Activated T-cell treated with anti-CD3 and anti-CD28 coated beads for 1 hour (primary cell): ENCODE results near the gene SVEP1.
"Not testable (repeated sequence)": the region's sequence is repeated elsewhere in the genome, so short reads cannot be mapped to it uniquely, and the experiment has no call there.

Experiments used
- DNase-seq: peaks from one replicate; pipeline ENCODE4 v3.0.0-alpha.2; 2020; ENCODE audit warnings: low read depth

Gene SVEP1

DNA sequence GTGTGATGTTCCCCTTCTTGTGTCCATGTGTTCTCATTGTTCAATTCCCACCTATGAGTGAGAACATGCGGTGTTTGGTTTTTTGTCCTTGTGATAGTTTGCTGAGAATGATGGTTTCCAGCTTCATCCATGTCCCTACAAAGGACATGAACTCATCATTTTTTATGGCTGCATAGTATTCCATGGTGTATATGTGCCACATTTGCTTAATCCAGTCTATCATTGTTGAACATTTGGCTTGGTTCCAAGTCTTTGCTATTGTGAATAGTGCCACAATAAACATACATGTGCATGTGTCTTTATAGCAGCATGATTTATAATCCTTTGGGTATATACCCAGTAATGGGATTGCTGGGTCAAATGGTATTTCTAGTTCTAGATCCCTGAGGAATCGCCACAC, 220.5 kb downstream of the SVEP1 start:
- not testable (repeated sequence) for DNase-seq

DNA sequence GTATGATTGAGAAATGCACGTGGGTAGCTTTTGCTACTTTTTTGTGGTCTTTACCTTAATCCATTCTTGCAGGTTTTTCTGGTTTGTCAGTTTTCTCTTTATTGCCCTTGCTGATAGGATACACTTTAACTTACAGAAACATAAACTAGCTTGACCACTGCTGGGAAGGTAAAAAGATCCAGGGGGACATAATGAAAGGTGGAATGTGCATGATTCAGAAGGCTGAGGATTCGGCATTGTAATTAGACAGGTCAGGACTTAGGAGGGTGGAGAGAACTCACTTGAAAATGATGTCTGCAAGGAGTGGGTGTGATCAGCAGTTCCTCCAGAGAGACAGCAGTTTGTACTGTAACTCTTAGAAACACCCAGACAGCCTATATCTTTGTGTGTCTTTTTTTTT, 222.0 kb downstream of the SVEP1 start:
- no peak for DNase-seq

GRCh38 chr9:110356639-110357395, 222.7 kb downstream of the SVEP1 start:
- DNase-seq, result no peak

- DNase-seq, result no peak
Observed at GRCh38 chr9:110355911-110356310, 223.6 kb downstream of the SVEP1 start.

GRCh38 chr9:110351009-110351467, 228.5 kb downstream of the SVEP1 start:
- no peak for DNase-seq

DNA sequence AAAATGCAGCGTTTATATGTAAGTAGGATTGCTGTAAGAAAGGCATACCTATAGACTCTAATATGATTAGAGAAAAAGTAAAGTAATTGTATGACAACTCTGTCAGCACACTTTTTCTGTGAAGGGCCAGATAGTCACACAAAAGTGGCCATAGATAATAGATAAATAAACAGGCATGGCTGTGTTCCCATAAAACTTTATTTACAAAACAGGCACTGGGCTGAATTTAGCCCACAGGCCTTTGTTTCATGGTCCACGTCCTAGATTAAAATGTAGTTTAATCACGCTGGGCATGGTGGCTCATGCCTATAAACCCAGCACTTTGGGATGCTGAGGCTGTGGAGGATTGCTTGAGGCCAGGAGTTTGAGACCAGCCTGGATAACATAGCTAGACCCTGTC, 233.2 kb downstream of the SVEP1 start:
- no peak for DNase-seq

DNA sequence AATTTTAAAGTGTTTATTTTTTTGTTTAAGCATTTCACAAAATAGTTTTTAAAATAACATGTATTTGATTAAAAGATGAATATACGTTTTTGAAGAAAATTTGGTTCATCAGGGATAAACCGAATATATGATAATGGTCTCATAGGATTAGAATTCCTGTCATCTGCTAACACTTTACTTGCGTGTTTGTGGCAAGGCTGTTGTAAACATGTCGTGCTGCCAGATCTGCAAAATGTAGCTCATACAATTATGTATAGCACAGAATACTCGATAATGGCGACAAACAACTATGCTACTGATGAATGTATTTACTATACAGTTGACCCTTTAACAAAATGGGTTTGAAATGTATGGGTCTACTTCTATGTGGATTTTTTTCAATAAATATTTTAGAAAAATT, 234.7 kb downstream of the SVEP1 start:
- DNase-seq, result no peak

DNA sequence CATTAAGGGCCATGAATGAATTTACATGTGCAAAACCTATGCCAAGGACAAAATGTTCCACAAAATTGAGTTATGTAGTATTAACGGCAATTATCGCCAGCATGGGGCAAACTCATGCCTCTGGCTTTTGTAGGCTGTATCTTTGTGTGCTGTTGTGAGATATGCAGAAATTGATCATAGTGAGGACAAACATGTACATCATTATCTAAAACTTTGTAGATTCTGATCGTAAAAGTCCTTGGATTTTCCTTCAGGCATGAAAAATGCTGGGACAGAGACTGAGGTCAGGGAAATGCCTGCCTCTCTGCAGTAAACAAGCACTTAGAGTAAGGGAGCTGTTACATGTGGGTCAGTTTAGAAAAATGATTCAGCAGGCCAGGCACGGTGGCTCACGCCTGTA, 236.0 kb downstream of the SVEP1 start:
- no peak for DNase-seq

DNA sequence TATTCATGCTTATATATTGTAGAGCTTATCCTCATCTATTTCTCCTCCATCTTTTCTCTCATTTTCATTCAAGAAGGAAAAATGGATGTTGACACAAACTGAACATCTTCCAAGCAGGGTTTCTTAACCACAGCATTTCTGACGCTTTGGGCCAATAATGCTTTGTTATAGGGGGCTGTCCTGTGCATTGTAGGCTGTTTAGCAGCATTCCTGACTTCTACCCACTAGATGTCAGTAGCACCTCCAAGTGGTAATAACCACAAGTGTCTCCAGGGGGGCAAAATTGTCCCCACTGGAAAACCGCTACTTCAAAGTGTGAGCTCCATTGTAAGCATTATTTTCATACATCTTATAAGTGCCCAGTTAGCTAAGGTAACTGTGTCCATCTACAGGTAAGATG, 239.2 kb downstream of the SVEP1 start:
- no peak for DNase-seq

GRCh38 chr9:110338143-110338542, 241.4 kb downstream of the SVEP1 start:
- DNase-seq, result no peak

GRCh38 chr9:110337727-110338126, 241.8 kb downstream of the SVEP1 start, which contains the start of gene TXNDC8:
TSS of gene TXNDC8 (minus strand) at chr9:110337863.
- no peak for DNase-seq

DNA sequence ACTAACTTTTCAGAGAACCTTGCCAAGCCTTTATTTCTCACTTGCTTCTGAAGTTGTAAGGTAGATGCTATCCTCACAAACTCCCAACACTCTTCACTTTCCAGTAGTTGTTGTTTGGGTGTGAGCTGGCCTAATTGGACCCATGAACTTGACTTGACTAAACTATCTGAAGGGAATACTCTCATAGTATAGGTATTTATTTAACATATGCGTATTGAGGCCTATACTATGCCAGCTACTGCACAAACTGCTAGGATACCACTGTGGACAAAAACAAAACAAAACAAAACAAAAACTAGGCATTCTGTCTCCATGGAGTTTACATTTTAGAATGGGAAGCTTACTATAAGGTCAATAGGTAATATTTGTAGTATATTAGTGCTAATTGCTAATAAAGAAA, 243.2 kb downstream of the SVEP1 start:
- no peak for DNase-seq

GRCh38 chr9:110334871-110335270, 244.7 kb downstream of the SVEP1 start:
- DNase-seq, result no peak

- no peak for DNase-seq
Observed at GRCh38 chr9:110334183-110334582, 245.4 kb downstream of the SVEP1 start.

DNA sequence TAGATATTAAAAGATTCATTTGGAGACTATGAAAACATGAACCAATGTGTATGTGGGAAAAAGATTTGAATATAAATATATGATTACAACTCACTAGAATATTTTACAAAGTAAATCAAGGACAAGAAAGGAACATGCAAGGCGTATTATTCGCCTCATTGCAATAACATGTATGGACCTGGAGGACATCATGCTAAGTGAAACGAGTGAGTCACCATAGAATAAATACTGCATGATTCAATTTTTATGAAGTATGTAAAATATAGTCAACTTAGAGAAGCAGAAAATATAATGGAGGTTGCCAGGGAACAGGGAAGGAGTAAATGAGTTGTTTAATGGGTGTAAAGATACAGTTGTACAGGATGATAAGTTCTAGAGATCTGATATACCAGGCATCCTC, 246.8 kb downstream of the SVEP1 start:
- no peak for DNase-seq

DNA sequence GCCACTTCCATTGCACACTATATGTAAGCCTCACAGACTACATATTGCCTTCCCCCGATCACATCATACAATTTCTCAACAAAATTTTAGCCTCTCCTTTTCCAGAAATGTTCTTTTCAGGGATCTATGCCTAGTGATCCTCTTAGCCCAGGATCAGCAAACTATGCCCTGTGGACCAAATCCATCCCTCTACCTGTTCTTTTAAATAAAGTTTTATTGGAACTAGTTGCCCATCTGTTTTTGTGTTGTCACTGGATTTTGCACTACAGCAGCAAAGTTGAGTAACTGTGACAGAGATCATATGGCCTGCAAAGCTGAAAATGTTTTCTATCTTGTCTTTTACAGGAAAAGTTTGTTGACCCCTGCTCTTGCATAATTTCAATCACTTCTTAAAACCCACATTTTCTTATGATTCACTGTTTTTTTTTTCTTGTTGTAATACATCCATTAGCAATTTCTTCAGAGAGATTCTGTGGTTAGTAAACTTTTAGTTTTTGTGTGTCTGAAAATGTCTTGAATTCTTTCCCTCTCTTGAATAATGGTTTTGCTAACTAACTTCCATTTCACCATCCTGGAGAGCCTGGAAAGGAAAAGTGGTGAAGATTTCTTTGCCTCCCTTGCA, 248.9 kb downstream of the SVEP1 start:
- no peak for DNase-seq

DNA sequence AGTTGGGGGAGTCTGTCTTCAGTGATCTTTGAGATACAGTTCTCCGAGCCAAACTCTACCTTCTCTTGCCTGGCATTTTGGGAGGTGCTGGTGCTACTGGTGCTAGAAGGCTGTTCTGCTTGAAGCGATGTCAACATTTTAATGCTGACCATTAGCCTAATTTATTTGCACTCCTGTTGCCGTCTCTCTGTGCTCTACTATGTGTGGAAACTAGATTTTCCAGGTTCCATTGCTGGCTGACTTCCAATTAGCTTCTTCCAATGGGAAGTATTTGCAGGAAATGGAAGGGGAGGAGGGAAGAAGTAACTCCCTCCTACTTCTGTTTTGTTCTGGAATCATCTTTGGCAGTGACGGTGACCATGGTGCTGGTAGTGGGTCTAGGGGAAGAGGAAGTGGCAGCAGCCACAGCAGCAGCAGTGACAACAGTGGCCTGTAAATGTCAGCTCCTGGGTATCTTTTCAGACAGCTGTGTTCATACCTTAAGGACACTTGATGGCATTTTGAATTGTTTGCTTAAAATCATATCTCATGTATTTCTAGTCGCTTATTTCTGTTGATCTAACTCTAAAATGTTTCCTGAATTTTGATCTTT, 249.8 kb downstream of the SVEP1 start:
- DNase-seq, result no peak

- no peak for DNase-seq
Observed at GRCh38 chr9:110328763-110329162, 250.8 kb downstream of the SVEP1 start.

DNA sequence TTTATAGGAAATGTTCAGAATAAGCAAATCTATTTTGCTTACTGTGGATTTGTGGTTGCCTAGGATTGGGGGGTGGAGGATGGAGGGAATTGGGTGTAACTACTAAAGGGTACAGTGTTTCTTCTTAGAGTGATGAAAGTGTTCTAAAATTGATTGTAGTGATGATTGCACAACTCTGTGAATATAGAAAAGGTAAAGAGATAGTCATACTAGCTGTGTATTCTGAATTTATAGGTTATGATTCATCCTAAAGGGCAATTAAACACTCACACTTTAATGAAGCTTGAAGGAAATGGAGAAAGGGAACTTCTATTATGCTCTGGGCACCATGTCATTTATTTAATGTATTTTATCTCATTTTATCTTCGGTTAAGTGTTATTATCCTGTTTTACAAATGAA, 251.8 kb downstream of the SVEP1 start:
- no peak for DNase-seq

GRCh38 chr9:110323818-110324217, 255.7 kb downstream of the SVEP1 start:
- DNase-seq, result no peak

DNA sequence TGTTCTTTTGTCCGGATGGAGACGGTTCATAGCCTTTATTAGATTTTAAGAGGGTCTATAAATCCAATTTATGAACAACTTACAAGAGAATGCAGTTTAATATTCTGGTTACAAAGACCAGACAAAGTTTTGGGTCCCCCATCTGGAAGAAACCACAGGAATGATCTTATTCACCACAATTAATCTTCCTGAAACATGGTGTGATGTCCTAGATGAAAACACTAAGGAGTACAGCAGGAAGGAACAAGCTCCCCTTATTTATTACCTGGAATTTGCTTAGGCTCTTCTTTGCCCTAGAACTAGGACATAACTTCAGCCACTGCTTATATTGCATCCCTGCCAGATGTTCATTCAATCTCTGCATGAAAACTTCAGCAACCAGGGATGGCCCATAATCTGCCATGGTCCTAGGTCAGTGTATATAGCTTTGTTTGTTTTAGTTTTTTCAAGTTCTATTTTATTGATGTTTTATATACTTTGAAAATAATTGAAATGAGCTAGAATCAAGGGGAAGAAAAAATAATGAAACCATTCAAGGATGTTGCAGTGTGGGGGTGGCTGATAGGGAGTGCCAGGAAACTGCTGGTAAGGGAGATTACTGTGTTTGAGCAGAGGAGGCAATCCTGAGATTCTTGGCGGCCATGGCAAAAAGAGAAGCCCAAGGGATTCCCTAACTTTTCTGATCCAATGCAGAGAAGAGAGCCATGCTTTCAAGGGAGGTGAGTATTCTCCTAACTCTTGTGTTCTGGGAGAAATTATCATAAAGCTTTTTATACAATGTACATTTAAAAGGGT, 258.7 kb downstream of the SVEP1 start:
- no peak for DNase-seq

DNA sequence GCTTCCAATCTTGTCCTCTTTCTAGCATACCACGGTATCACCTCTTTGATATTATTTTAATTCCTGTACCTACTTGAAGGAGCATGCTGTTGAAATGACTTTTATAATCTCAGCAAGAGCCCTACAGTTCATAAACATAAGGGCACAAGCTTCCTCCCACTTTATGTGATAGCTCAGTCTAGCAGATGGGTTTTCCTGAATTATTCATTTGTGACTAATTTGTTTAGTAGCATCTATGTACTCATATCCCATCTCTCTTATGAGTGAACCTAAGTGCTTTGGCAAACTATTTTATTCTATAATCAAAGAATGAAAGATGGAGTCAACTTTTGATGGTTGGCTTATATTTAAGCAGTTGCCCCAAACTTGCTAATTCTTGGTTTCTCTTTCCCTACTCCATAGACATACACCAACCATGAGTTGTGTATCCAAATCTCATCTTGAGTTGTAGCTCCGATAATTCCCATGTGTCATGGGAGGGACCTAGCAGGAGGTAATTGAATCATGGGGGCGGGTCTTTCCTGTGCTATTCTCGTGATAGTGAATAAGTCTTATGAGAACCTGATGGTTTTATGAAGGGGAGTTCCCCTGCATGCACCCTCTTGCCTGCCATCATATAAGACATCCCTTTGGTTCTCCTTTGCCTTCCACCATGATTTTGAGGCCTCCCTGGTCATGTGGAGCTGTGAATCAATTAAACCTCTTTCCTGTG, 259.6 kb downstream of the SVEP1 start:
- DNase-seq, result no peak
